ENCODE data around the gene MS4A4E.
"Not testable (repeated sequence)": the region's sequence is repeated elsewhere in the genome, so short reads cannot be mapped to it uniquely, and the experiment has no call there.

MS4A4E gene

DNA sequence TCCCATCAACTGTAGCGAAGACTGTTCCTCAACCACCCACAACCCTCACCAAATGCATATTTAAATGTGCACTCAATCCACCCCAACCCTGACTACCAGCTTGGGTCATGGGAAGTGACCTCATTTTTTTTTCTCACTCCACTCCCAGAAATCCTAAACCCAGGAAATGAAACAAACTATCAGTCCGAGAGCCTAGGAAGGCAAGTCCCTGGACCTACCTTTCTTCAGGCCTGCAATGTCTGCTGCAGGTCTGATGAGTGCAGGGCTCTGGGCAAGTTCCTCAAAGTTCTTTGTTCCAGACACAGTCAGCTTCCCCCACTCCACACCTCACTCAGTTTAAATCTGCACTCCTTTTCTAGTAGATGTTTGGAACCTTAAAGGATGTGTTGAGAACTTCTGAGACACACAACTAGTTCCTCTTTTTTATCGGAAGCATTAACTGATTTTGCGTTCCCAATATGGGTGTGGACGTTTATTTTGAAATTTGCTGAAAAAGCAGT, at the start of gene MS4A4E:
TSS of gene MS4A4E (minus strand) at position 398 of the 500 bp plus-strand sequence. CDS start 13,082 bp downstream, outside the sequence.
- no peak for DNase-seq

DNA sequence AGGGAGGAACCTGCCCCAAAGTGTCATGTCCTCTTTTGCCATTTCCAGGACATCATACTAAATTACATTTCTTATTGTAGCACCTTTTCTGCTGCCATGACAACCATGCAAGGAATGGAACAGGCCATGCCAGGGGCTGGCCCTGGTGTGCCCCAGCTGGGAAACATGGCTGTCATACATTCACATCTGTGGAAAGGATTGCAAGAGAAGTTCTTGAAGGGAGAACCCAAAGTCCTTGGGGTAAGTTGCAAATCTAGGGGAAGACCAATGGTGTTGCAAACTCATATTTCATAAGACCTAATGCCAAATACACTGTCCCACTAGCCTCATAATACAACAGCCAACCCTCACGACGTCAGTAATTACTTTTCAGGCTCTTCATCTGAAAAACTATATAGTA, 49.2 kb upstream of the MS4A4E start:
- DNase-seq: no peak

DNA sequence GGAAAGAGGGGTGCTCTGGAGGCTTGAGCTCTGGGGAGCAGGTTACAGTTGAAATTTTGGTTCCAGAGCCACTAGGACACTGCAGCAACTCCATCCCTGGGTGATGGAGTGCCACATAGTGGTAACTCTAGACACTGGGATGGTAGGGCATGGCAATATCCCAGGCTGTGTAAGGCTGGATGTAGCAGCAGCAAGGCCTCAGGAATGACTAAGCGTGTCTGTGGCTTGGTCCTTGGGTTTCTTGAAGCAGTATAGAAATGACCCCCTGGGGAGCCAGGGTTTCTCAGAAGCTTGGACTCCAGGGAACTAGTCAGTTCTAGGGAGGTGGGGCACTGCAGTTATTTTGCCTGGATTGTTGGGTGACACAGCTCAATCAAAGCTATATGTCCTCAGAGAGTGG, 45.6 kb upstream of the MS4A4E start:
- DNase-seq: no peak

DNA sequence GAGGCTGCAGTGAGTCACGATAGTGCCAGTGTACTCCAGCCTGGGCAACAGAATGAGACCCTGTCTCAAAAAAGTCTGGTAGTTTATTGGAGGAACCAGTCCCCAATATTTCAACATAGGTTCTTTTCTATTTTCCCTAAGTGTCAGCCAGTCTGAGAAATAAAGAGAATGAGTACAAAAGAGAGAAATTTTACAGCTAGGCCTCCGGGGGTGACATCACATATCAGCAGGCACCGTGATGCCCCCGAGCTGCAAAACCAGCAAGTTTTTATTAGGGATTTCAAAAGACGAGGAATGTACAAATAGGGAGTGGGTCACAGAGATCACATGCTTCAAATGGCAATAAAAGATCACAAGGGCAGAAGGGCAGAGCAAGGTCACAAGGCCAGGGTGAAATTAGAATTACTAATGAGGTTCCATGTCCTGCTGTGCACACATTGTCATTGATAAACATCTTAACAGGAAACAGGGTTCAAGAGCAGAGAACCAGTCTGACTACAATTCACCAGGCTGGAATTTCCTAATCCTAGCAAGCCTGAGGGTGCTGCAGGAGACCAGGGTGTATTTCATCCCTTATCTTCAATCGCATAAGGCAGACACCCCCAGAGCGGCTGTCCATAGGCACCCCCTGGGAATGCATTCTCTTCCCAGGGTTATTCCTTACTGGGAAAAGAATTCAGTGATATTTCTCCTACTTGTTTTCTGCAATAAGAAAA, 42.6 kb upstream of the MS4A4E start:
- not testable (repeated sequence) for DNase-seq

DNA sequence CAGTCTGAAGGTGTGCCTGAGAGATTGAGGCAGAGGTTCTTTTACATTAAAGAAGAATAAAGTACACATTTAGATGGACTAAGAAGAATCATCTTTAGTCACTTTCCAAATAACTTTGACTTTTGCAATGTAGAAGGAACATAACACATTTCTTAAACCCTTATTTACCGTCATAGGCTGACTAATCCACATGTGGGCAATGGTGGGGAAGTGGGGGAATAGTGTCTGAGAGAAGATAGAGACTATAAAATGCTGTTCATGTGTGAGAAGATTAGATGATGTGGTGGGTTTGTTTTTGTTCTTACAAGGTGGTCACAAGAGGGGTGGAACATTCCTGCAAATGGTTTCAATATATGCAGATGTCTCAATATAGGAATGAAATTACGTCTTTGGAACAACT, 39.3 kb upstream of the MS4A4E start:
- no peak for DNase-seq

DNA sequence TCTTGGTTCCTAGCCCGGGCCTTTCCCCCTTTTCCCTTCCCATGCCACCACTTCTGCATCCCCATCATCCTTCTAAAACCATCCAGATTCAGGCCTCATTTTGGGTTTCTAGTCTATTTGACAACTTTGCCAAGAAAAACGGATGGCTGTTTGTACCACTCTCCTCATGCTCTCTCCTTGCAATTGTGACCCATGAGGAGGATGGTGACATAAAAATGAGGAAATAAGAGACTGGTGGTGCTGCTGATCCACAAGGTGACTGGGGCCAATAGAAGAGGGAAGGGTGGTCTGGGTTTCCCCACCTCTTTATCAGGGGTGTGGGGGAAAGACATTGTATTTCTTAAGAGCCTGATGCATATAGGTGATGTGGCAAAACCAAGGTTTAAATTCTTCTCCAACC, 38.5 kb upstream of the MS4A4E start:
- DNase-seq: no peak

DNA sequence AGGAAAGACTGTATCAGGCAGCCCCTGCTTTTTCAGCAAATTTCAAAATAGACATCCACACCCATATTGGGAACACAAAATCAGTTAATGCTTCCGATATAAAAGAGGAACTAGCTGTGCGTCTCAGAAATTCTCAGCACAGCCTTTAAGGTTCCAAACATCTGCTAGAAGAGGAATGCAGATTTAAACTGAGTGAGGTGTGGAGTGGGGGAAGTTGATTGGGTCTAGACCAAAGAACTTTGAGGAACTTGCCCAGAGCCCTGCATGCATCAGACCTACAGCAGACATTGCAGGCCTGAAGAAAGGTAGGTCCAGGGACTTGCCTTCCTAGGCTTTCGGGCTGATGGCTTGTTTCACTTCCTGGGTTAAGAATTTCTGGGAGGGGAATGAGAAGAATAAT, 37.5 kb upstream of the MS4A4E start, which contains the start of gene MS4A4A:
TSS of gene MS4A4A (plus strand) at position 255 of the 400 bp plus-strand sequence. CDS start at position 265, 10 bp downstream.
- DNase-seq: no peak

DNA sequence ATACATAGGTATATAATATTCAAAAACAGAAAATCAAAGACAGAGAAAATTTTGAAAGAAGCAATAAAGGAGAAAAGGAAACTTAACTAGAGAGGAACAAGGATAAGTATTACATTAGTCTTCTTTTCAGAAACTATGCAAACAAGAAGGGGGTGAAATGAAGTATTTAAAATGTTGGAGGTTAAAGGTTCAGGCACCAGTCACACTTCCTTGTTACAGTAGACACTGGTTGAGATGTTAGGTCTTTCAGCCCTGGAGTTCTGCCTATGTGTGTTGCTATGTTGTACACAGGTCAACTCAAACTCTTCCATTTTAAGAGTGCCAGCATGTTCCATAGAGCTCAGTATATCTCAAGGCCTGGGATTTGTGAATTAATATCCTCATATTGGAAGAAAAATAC, 31.5 kb upstream of the MS4A4E start:
- DNase-seq: no peak

DNA sequence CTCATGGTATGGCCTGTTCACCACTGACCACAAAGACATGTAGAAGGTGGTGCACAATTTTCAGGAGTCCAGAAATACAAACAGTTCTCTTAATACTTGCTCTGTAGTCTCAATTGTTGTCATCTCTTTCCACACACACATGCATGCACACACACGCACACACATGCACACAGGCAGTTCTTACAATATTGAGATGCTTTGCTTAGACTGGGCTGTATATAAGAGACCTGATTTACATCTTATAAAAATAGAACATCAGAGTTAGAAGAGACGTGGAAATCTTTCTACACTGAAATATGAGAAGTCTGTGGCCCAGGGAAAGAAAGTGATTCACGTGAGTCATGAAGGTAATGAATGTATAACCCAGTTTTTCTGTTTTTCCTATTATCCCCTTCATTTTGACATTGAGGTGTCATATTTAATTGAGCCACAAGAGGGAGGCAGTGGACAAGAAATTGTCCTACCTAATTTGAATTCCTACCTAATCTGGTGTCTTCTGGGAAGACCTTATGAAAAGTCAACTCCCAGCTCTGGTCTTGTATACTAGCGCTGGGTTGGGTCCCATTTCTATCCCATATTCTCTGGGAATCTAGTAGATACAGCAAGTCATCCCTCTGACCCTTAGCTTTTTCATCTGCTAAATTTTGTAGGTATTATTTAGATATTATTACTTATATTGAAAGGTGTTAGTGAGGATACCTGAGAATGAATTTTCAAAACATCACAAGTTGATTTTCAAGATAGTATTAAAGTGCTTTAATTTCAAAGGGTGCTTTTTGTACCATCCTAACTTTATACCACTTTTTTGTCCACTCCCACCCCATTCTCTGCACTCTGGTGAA, 22.7 kb upstream of the MS4A4E start:
- no peak for DNase-seq

DNA sequence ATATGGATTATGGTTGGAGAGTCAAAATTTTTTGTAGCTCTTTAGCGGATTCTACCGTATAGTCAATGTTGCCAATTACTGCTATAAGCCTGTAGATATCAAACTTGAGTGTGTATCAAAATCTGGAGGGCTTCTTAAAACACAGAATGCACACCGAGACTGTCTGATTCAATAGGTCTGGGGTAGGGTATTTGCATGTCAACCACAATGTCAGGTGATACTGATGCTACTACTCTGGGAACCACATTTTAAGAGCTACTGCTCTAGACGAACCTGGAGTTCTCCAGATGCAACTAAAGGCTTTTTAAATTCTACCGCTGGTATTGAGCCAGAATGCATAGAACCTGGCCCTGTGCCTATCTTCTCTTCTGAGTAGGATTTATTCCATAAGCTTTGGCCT, 21.7 kb upstream of the MS4A4E start:
- no peak for DNase-seq

DNA sequence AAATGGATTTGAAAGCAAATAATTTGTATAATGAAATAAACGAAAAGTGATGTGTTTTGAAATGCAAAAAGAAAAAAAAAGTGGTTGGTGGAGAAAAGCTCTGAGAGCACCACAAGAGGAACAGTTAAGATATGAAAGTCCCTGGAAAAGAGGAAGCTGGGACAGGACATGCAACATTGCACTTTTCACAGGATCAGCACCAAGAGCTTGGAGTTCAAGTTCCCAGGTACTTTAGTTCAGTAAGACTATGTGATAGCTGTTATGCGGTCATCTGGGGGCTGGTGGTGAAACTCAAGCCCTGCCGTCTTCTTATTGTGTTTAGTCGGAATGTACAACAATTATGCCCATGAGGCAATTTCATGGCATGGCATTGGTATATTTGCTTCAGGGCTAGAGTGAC, 20.5 kb upstream of the MS4A4E start:
- DNase-seq: no peak

DNA sequence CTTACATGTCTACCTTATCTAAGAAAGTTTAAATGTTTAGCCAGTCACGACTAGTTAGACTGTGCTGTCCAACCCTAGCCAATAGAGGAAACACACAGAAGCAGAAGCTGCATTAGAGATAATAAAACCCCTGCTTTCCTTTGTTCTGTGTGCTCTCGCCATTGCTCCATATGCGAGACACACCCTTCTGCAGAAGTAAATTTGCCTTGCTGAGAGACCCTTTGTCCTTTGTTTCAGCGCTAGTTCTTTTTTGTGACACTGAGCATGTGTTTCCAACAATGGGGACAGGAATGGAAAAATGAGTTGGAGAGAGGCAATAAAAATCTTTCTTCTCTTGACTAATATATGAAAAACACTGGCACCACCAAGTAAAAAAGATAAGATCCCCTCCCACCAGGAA, 18.1 kb upstream of the MS4A4E start:
- no peak for DNase-seq

DNA sequence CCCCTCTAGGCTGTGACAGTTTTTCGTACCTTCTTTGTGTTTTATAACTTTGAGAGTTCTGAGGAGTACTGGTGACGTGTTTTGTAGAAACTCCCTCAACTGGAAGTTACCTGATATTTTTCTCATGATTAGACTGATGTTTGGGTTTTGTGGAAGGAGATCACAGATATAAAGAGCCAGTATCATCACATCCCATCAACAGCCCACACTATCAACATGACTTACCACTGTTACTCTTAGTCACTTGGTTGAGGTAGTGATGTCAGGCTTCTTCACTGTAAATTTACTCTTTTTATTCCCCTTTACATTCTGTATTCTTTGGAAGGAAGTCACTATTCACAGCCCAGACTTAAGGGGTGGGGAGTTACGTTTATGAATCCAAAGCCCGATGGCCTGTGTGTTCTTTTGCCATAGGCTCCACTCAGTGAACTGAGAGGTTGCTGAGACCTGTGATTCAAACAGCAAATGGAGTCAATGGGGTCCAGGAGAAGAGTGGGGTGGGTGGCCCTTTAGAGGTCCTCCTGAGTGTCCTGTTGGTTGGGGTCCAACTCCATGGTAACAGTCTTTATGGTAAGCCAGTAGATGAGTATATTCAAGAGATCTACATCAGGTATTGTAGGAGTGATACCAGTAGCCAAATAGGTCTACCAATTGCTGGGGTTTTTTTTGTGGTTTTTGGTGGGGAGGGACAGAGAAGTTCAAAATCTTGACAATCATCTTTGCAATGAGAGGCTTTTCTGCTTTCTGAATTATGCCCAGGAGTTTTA, 15.2 kb upstream of the MS4A4E start:
- DNase-seq: no peak

DNA sequence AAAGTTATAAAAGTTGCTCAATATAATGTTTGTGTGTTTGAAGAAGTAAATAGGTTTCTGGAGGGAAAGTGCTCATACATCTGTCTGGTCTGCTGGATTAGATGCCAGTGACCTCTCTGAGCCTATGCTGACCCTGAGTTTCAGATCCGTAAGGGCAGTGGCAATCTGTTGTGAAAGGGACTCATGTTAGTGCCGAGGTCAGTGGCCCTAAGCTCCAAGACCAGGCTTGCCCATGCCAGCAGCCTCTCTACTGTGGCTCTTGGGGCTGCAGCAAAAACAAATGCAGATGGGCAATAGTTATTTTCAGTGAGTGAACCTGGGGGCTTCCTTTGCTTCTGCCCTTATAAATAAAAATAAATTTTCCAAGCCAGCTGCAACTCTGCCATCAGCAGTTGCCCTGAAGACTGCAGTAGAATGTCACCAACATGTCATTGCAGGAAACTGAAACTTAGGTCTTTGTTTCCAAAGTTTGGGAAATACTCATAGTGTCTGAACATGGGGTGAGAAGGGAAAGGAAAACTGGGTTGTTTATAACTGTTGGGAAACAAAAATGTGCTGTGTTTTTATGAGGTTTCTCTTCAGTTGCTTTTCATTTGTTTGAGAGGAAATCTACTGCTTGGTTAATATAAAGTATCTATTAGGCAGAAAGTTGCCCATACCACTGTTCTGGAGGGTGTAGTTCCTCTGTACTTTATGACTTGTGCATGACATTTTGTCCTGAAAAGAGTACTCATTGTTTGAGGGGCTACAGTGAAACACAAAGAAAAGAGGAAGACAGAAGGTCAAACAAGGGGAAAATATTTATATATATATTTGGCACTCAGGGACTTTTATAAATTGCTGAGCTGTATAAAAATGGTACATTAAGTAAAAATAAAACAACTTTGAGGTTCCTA, 9.5 kb upstream of the MS4A4E start:
- no peak for DNase-seq

DNA sequence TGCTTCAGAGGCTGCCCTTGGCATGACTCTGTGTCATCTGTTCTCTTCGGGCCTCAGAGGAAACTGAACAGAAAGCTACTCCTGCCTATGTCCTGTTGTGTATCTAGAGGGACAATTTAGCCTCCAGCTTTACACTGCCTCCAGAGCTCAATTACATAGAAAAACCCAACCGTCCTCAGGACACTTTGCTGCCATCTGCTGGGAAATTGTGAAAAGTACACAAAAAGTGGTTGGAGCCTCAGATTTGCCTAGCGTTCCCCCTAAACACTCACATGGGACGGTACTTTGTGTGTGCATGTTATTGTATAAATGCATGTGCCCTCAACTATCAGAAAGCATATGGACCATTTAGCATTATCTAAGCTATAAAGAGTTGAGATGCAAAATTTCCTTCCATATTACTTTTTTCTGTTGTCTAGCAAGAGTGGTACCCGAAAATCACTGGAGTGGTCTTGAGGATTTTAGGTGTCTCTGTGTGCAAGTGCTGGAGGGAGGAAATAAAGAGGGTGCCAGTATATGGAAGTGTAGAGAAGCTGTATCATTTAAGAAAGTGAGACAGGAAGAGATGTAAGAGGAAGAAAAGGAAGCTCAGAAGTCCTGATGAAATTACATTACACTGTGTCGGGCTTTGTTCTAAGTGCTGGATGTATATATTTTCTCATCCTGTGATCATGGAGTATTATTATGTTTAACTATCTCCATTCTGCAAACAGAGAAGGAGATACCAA, 8.7 kb upstream of the MS4A4E start:
- no peak for DNase-seq

DNA sequence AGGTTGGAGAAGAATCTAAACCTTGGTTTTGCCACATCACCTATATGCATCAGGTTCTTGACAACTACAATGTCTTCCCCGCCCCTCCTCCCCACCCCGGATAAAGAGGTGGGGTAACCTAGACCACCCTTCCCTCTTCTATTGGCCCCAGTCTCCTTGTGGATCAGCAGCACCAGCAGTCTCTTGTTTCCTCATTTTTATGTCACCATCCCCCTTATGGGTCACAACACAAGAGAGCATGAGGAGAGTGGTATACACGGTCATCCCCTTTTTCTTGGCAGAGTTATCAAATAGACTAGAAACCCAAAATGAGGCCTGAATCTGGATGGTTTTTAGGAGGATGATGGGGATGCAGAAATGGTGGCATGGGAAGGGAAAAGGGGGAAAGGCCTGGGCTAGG, 1.2 kb downstream of the MS4A4E start:
- DNase-seq: no peak

DNA sequence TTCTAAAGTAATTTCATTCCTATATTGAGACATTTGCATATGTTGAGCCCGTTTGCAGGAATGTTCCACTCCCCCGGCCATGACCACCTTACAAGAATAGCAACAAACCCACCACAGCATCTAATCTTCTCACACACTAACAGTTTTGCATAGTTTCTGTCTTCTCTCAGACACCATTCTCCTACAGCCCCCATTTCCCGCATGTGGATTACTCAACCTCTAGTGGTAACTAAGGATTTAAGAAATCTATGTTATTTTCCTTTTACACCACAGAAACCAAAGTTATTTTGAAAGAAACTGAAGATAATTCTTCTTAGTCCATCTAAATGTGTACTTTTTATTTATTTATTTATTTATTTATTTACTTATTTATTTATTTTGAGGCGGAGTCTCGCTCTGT, 2.3 kb downstream of the MS4A4E start:
- DNase-seq: no peak

DNA sequence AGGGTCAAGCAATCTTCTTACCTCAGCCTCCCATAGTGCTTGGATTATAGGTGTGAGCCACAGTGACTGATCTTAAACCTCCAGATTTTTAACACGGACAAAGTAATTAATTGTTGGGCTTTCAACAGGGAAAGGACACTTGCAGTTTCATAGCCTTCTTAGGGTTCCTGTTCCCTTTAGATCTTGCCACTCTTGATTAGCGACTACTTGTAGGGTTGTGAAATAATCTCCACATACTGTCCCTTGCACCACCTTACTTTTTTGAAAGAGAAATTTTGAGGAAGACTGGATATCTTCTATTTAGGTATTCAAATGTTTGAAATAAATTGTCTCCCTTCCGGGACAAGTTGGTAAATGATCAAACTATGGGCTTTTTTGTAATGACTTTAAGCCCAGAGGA, 7.6 kb downstream of the MS4A4E start:
- no peak for DNase-seq

DNA sequence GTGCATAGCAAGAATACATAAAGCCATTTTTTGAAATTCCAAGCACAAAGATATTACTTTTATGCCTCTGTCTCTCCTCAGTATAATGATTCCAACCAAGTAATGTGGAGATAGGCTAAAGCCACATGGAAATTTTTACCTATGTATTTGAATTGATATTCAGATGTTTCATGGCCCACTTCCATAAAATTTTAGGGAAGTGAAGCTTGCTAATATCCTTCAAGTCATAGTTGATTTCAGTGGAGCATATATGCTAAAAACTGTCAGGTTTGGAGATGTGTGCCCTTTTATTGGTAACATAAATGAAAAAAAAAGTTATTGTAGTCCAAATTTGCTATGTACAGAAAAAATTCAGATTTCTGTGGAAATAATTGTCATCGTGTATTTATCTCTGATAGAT, 12.3 kb downstream of the MS4A4E start:
- DNase-seq: no peak

DNA sequence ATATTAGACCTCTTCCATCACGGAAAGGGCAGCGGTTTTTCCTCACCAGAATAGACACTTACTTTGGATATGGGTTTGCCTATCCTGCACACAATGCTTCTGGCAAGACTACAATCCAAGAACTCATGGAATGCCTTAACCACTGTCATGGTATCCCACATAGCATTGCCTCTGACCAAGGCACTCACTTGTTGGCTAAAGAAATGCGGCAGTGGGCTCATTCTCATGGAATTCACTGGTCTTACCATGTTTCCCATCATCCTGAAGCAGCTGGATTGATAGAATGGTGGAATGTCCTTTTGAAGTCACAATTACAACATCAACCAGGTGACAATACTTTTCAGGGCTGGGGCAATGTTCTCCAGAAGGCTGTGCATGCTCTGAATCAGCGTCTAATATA, 20.8 kb downstream of the MS4A4E start:
- DNase-seq: no peak

DNA sequence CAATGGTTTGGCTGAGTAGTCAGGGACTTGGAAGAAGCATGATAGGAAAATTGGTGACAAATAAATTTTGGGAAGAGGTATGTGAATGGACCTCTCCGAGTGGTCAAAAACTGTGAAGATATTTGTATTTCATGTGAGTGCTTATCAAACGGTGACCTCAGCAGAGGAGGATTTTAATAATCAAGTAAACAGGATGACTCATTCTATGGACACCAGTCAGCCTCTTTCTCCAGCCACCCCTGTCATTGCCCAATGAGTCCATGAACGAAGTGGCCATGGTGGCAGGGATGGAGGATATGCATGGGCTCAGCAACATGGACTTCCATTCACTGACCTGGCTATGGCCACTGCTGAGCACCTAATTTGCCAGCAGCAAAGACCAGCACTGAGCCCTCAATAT, 21.2 kb downstream of the MS4A4E start:
- no peak for DNase-seq

DNA sequence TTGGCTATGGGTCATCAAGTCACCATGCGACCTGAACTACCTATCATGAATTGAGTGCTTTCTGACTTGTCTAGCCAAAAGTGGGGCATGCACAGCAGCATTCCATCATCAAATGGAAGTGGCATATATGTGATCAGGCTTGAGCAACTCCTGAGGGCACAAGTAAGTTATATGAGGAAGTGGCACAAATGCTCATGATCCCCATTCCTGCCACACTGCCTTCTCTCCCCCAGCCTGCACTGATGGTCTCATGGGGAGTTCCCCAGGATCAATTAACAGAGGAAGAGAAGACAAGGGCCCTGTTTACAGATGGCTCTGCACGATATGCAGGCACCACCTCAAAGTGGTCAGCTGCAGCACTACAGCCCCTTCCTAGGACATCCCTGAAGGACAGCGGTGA, 21.8 kb downstream of the MS4A4E start:
- no peak for DNase-seq

Measured in stimulated activated CD4-positive, alpha-beta T cell treated with anti-CD3 and anti-CD28 coated beads, Interleukin-4, amount 100 ng/mL, for 4 hours (primary cell).